PC-9 (cell line): ENCODE measurements around the gene SLC25A42.

Source experiments
- CTCF ChIP-seq: fragments of 200-600 bp; sonication (generic); conservative IDR thresholded peaks from 2 replicates; pipeline ENCODE4 v1.6.1; 2017; ENCODE audit warnings: mixed run types, antibody characterized with exemption, mild to moderate bottlenecking, moderate library complexity
- EZH2 ChIP-seq: fragments of 200-600 bp; sonication (generic); IDR thresholded peaks from 2 replicates; pipeline ENCODE4 v1.8.0; 2017; ENCODE audit warnings: antibody characterized with exemption, low read depth

DNA sequence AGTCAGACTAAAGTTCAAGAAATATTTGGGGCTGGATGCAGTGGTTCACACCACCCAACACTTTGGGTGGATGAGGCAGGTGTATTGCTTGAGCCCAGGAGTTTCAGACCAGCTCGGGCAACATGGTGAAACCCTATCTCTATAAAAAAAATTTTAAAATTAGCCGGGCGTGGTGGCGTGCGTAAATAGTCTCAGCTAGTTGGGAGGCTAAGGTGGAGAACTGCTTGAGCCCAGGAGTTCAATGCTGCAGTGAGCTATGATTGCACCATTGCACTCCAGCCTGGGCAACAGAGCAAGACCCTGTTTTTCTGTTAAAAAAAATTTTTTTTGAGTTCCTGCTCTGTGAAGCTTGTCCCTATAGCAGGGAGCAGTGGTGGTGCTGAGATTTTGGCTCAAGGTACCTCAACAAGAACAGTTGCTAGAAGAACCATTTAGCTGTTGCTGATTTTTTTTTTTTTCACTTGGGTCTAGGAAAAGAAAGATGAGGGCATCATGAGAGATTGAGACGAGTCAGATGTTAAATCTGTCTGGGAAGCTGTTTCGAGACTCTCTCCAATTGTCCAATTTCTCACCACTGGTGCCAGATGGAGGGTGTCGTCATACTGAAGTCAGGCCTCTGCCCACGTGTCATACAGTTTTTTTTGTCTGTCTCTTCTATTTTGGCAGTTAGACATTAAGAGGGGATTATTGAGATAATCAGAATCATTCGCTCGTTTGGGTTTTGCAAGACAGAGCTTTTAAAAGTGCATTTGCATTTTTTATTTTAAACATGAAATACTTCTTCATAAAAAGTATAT lies 3.7 kb downstream of the SLC25A42 start:
- TF ChIP-seq CTCF (no peak), EZH2 (no peak)
